ENCODE measurements around the gene AAR2.

AAR2 gene

DNA sequence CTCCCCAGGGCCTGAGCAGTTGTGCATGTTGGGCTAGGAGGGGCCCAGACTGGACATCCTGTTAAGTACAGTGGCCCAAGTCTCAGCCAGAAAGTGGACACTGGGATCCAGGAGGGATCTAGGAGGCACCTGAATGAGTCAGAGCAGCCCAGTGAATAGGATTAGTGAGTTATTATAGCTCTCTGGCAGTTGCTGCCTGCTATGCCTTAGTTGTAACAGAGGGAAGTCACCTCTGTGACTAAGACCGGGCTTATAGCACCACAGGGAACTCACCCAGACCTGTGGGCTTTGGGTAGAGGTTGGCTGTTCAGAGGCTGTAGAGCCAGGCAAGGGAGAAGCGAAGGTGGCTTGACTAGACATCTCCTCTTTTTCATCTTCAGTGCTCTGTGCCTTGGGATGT, 39.0 kb upstream of the AAR2 start:
- TF ChIP-seq CTCF (IDR thresholded peaks at IDR 0.05; ENCODE audit: insufficient read depth, low read length) (no peak), POLR2AphosphoS5 (IDR thresholded peaks at IDR 0.05; ENCODE audit: low read depth) (no peak), SPI1 (IDR thresholded peaks at IDR 0.05; ENCODE audit: borderline replicate concordance, low read depth) (no peak), REST (IDR thresholded peaks at IDR 0.05; ENCODE audit: insufficient replicate concordance, low read depth) (no peak), GABPA (IDR thresholded peaks at IDR 0.05; ENCODE audit: low read depth) (no peak)
- no peak for DNase-seq (ENCODE audit: low read depth in 1 of 2, low spot score in 1 of 2)
- Histone ChIP-seq H3K4me3 (replicated peaks; ENCODE audit: insufficient read depth, low read length) (no peak overlapping the region), H3K27ac (replicated peaks) (no peak overlapping the region), H3K27me3 (ENCODE audit: insufficient read depth, poor library complexity, severe bottlenecking) (no peaks in the 10 kb centered on the region)

DNA sequence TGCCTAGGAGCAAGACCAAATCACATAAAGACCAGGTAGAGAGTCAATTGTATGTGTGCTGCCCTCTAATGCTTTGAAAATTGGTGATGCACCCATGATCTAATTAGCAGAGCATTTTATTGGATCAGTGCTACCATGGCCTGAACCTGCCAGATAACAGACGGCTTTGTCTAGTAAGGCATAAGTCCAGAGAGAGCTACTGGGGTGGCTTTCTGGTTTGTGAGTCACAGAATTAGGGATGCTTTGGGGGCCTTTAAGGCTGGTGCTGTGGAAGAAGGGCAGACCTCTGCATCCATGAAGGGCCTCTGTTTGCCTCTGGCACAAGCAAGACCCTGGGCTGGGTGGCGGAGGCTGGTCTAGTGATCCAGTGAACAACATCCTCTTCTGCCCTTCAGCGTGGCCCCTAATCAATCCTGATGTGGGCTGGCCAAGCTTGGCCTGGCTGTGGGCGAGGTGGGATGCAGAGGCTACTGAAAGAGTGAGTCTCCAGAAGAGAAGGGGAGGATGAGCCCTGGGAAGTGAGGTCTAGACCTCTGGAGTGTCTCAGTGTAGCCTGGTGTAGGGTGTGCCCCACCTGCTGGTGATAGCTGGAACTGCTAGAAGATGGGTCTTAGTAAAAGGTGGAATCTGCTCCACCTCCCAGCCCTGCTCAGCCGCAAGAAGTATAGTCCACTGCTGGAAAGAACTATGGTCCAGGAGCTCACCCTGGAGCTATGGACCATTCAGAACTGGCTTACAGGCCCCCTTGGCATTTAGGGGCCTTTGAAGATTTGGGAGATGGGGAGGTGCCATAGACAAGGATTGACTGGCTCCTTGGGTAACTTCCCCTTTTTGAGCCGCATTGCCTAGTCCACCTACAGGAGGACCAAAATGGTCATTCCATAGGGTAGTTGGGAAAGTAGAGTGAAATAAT, 36.7 kb upstream of the AAR2 start:
- Histone ChIP-seq H3K27me3 (ENCODE audit: insufficient read depth, poor library complexity, severe bottlenecking) (peaks cover 3% of the 10 kb centered on the region), H3K4me3 (replicated peaks; ENCODE audit: insufficient read depth, low read length) (no peak overlapping the region), H3K27ac (replicated peaks) (no peak overlapping the region)
- TF ChIP-seq CTCF (IDR thresholded peaks at IDR 0.05; ENCODE audit: insufficient read depth, low read length) (peak; percentile 95), GABPA (IDR thresholded peaks at IDR 0.05; ENCODE audit: low read depth) (no peak)
- DNase-seq (ENCODE audit: low read depth in 1 of 2, low spot score in 1 of 2) = peak; percentile 30 to 71

DNA sequence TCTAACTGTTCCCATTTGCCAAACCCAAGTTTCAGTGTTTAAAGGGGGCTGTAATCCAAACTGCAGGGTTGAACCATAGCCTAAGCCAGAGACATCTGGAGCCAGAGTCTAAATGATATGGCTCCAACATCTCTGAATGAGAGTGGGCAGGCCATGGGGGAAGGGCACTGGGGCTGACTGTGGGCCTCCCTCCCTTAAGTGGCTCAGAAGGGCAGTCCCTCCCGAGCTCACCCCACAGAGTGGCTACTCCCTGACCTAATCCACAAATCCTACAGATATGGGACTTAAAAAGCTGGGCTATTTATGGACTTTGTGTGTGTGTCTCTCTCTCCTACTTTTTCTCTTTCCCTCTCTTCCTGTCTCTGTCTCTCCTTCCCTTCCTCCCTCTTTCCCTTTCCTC, 35.8 kb upstream of the AAR2 start:
- TF ChIP-seq SPI1 (IDR thresholded peaks at IDR 0.05; ENCODE audit: borderline replicate concordance, low read depth) (no peak), REST (IDR thresholded peaks at IDR 0.05; ENCODE audit: insufficient replicate concordance, low read depth) (no peak), POLR2AphosphoS5 (IDR thresholded peaks at IDR 0.05; ENCODE audit: low read depth) (no peak), GABPA (IDR thresholded peaks at IDR 0.05; ENCODE audit: low read depth) (no peak), CTCF (IDR thresholded peaks at IDR 0.05; ENCODE audit: insufficient read depth, low read length) (no peak)
- H3K27ac ChIP-seq (replicated peaks) = no peak overlapping the region
- H3K27me3 ChIP-seq (ENCODE audit: insufficient read depth, poor library complexity, severe bottlenecking) = peaks cover 3% of the 10 kb centered on the region
- no peak overlapping the region for H3K4me3 ChIP-seq (replicated peaks; ENCODE audit: insufficient read depth, low read length)
- no peak for DNase-seq (ENCODE audit: low read depth in 1 of 2, low spot score in 1 of 2)
